Measurements from ENCODE around the gene OTOP3. TPM values are rescaled to one million over a fixed set of nuclear protein-coding genes. Genes with fewer than 3 reads are reported as not detected.

The OTOP3 gene
- polyA plus RNA-seq, 3 donors: not detected

GRCh38 chr17:74949455-74950115, 13.9 kb downstream of the OTOP3 start:
- H3K4me1 ChIP-seq (ENCODE audit: control insufficient read depth in 1 of 2, insufficient read depth in 2 of 2, low read length in 2 of 2): no peaks in the 10 kb centered on the region
- H3K9me3 ChIP-seq (replicated peaks in 1 of 2; ENCODE audit: control insufficient read depth in 1 of 2, insufficient read depth in 1 of 2, low read length in 2 of 2): no peaks in the 10 kb centered on the region
- no peak overlapping the region for H2AFZ ChIP-seq (ENCODE audit: insufficient read depth, low read depth, low read length, poor library complexity, severe bottlenecking)
- H3K27ac Mint-ChIP-seq: no peak overlapping the region
- 78% methylated on average over 11 of the region's 12 CpGs for WGBS (ENCODE audit: insufficient coverage)
- no peak overlapping the region for H3K4me3 Mint-ChIP-seq
- H3K9me3 Mint-ChIP-seq: peaks cover 0 to 2% (median 0%) of the 10 kb centered on the region in 7 donors
- intact Hi-C loops (cut with micrococcal nuclease): loop anchor here in 1 of 2 donors (10.0 kb wide), 1 partner anchor 205 kb away; the partner anchor contains the start of gene NHERF1
- peaks cover 17 to 32% (median 18%) of the 10 kb centered on the region in 3 donors for H3K27me3 Mint-ChIP-seq (ENCODE audit: low read depth in 3 of 3)
- DNase-seq: no peak
- no peaks in the 10 kb centered on the region for H3K79me2 ChIP-seq (ENCODE audit: insufficient read depth, low read length)
- no peaks in the 10 kb centered on the region for H3K36me3 Mint-ChIP-seq
- H3K27ac ChIP-seq (ENCODE audit: low read depth in 1 of 2, low read length in 2 of 2): no peak overlapping the region
- H3K4me2 ChIP-seq (replicated peaks; ENCODE audit: extremely low read depth, low read length, poor library complexity, severe bottlenecking): no peak overlapping the region
- peaks cover 0 to 2% of the 10 kb centered on the region in 2 donors for H3K27me3 ChIP-seq (ENCODE audit: control insufficient read depth in 2 of 2, insufficient read depth in 2 of 2, low read length in 2 of 2)
- no peaks in the 10 kb centered on the region for H4K20me1 ChIP-seq (ENCODE audit: insufficient read depth, low read length)
- no peaks in the 10 kb centered on the region for H3K36me3 ChIP-seq (replicated peaks in 1 of 2; ENCODE audit: control insufficient read depth in 1 of 2, insufficient read depth in 2 of 2, low read length in 2 of 2)
- H3K4me1 Mint-ChIP-seq: peaks cover 2% of the 10 kb centered on the region
- H3K4me3 ChIP-seq (replicated peaks in 1 of 3; ENCODE audit: low read depth in 2 of 3, low read length in 3 of 3): no peak overlapping the region
- no peak overlapping the region for H3K9ac ChIP-seq (ENCODE audit: insufficient read depth, low read length, poor library complexity, severe bottlenecking)
- TF ChIP-seq CTCF (IDR thresholded peaks at IDR 0.05): no peak

- Histone ChIP-seq H3K9ac (ENCODE audit: insufficient read depth, low read length, poor library complexity, severe bottlenecking) (no peak overlapping the region), H4K20me1 (ENCODE audit: insufficient read depth, low read length) (no peaks in the 10 kb centered on the region), H3K4me1 (ENCODE audit: control insufficient read depth in 1 of 2, insufficient read depth in 2 of 2, low read length in 2 of 2) (no peaks in the 10 kb centered on the region), H2AFZ (ENCODE audit: insufficient read depth, low read depth, low read length, poor library complexity, severe bottlenecking) (no peak overlapping the region), H3K79me2 (ENCODE audit: insufficient read depth, low read length) (no peaks in the 10 kb centered on the region), H3K27ac (ENCODE audit: low read depth in 1 of 2, low read length in 2 of 2) (no peak overlapping the region), H3K36me3 (replicated peaks in 1 of 2; ENCODE audit: control insufficient read depth in 1 of 2, insufficient read depth in 2 of 2, low read length in 2 of 2) (no peaks in the 10 kb centered on the region), H3K27me3 (ENCODE audit: control insufficient read depth in 2 of 2, insufficient read depth in 2 of 2, low read length in 2 of 2) (peaks cover 0 to 2% of the 10 kb centered on the region in 2 donors), H3K9me3 (replicated peaks in 1 of 2; ENCODE audit: control insufficient read depth in 1 of 2, insufficient read depth in 1 of 2, low read length in 2 of 2) (no peaks in the 10 kb centered on the region), H3K4me2 (replicated peaks; ENCODE audit: extremely low read depth, low read length, poor library complexity, severe bottlenecking) (no peak overlapping the region), H3K4me3 (replicated peaks in 1 of 3; ENCODE audit: low read depth in 2 of 3, low read length in 3 of 3) (no peak overlapping the region)
- H3K9me3 Mint-ChIP-seq: peaks cover 0 to 4% (median 0%) of the 10 kb centered on the region in 7 donors
- intact Hi-C loops (cut with micrococcal nuclease): loop anchor here in 1 of 2 donors (10.0 kb wide), 1 partner anchor 205 kb away; the partner anchor contains the start of gene NHERF1
- TF ChIP-seq CTCF (IDR thresholded peaks at IDR 0.05): no peak
- no peak overlapping the region for H3K4me3 Mint-ChIP-seq
- H3K36me3 Mint-ChIP-seq: no peaks in the 10 kb centered on the region
- DNase-seq: no peak
- peaks cover 6% of the 10 kb centered on the region for H3K4me1 Mint-ChIP-seq
- H3K27me3 Mint-ChIP-seq (ENCODE audit: low read depth in 3 of 3): peaks cover 12 to 29% (median 16%) of the 10 kb centered on the region in 3 donors
- no peak overlapping the region for H3K27ac Mint-ChIP-seq
- 96% methylated on average over 6 of the region's 8 CpGs for WGBS (ENCODE audit: insufficient coverage)
These were observed 14.5 kb downstream of the OTOP3 start for GRCh38 chr17:74950207-74950606.

Data from CD14-positive monocyte (primary cell).